Activated CD4-positive, alpha-beta T cell treated with anti-CD3 and anti-CD28 coated beads for 36 hours (primary cell): ENCODE results near the gene DIPK1A. TPM values are rescaled to one million over a fixed set of nuclear protein-coding genes. Genes with fewer than 3 reads are reported as not detected.

ENCODE experiments used
- ATAC-seq: fragments of 200-7000 bp; cut with Tn5 transposase; one replicate; pipeline ENCODE4 v1.10.0; 2021; ENCODE audit warnings: mild to moderate bottlenecking, moderate library complexity
- CTCF ChIA-PET: fragments of 350-600 bp; sonication (Branson Sonifier 250); formaldehyde crosslinking; loops from one replicate; lab custom pipeline; 2021; ENCODE audit warnings: antibody characterized with exemption; lab: Charles Lee
- POLR2A ChIA-PET: fragments of 350-600 bp; sonication (Branson Sonifier 250); formaldehyde crosslinking; loops from one replicate; lab custom pipeline; 2021; ENCODE audit warnings: antibody characterized with exemption, inconsistent platforms; lab: Charles Lee
- DNase-seq: peaks from one replicate; pipeline ENCODE4 v3.0.0-alpha.2; 2020
- H3K27ac Mint-ChIP-seq: one replicate; pipeline ENCODE4 v1.8.0; 2021; ENCODE audit warnings: mixed read lengths
- H3K27me3 Mint-ChIP-seq: one replicate; pipeline ENCODE4 v1.8.0; 2021; ENCODE audit warnings: mixed read lengths
- H3K36me3 Mint-ChIP-seq: one replicate; pipeline ENCODE4 v1.8.0; 2021; ENCODE audit warnings: low read depth, mixed read lengths
- H3K4me1 Mint-ChIP-seq: one replicate; pipeline ENCODE4 v1.8.0; 2021; ENCODE audit warnings: mixed read lengths
- H3K4me3 Mint-ChIP-seq: one replicate; pipeline ENCODE4 v1.8.0; 2021; ENCODE audit warnings: mild to moderate bottlenecking, moderate library complexity, mixed read lengths
- H3K9me3 Mint-ChIP-seq: one replicate; pipeline ENCODE4 v1.8.0; 2021; ENCODE audit warnings: low read depth, mixed read lengths
- intact Hi-C, 2 experiments: fragments of 100-400 bp; cut with DNase I in 1 of 2; cut with micrococcal nuclease in 1 of 2; formaldehyde crosslinking; loops; one replicate each; pipeline versions ENCODE4 v1.14.2 to v1.15.1; 2022 to 2024; cut with DNase I, micrococcal nuclease
- total RNA-seq, 2 experiments: library from RNA; stranded (reverse); gene quantifications; one replicate each; pipeline ENCODE4 v1.2.3, GENCODE V29; 2021

Gene DIPK1A
- total RNA-seq, 2 experiments from 2014 or later, result 6.1 to 6.5 TPM

GRCh38 chr1:92936865-92937264 is 24.4 kb downstream of the DIPK1A start:
- intact Hi-C loops, result no loop called here
- DNase-seq, result no peak
- peaks cover 50% of the 10 kb centered on the region for H3K4me1 Mint-ChIP-seq
- H3K36me3 Mint-ChIP-seq, result no peaks in the 10 kb centered on the region
- H3K27me3 Mint-ChIP-seq, result no peaks in the 10 kb centered on the region
- no peak overlapping the region for H3K4me3 Mint-ChIP-seq
- H3K27ac Mint-ChIP-seq, result no peak overlapping the region
- H3K9me3 Mint-ChIP-seq, result no peaks in the 10 kb centered on the region
- no peak for ATAC-seq
- ChIA-PET POLR2A (no interaction called here), CTCF (interaction anchor here (1.4 kb wide), 2 partner anchors 11 to 78 kb away, joined by 3 to 4 read pairs; no protein-coding TSS in a partner anchor)

GRCh38 chr1:92934395-92935378 is 26.6 kb downstream of the DIPK1A start:
- Mint-ChIP-seq H3K27ac (no peak overlapping the region), H3K4me3 (no peak overlapping the region), H3K9me3 (no peaks in the 10 kb centered on the region), H3K27me3 (no peaks in the 10 kb centered on the region), H3K4me1 (peaks cover 43% of the 10 kb centered on the region), H3K36me3 (no peaks in the 10 kb centered on the region)
- ATAC-seq (no peak), DNase-seq (no peak)
- CTCF ChIA-PET, result interaction anchor here (0.8 to 1.4 kb wide), 3 partner anchors 13 to 60 kb away, joined by 3 to 4 read pairs (median 4); no protein-coding TSS in a partner anchor
- POLR2A ChIA-PET, result no interaction called here
- intact Hi-C loops, result no loop called here

- Mint-ChIP-seq H3K27ac (no peak overlapping the region), H3K4me1 (peaks cover 52% of the 10 kb centered on the region), H3K9me3 (no peaks in the 10 kb centered on the region), H3K36me3 (no peaks in the 10 kb centered on the region), H3K27me3 (no peaks in the 10 kb centered on the region), H3K4me3 (no peak overlapping the region)
- DNase-seq (no peak), ATAC-seq (no peak)
- intact Hi-C loops, result no loop called here
- CTCF ChIA-PET, result interaction anchor here (0.6 to 1.0 kb wide), 2 partner anchors 13 kb away, joined by 3 read pairs; no protein-coding TSS in a partner anchor
- POLR2A ChIA-PET, result no interaction called here
These were observed 27.8 kb downstream of the DIPK1A start for GRCh38 chr1:92933459-92933858.

DNA sequence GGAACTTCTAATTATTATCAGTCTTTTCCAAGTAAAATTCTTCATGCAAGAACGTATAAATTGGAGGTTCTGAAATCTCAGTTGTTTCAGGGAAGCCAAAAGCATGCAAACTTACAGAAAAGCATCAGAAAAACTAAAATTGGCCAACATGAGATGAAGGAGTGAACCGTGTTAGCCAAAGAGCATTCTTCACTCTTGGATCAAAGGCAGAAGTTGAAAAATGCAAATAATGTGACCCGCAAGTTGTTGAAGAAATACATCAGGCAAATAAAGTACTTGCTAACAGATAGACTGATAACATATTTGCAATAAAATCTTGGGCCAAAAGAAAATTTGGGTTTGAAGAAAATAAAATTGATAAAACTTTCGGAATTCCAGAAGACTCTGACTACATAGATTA is 29.6 kb downstream of the DIPK1A start:
- H3K27me3 Mint-ChIP-seq, result no peaks in the 10 kb centered on the region
- ATAC-seq (no peak), DNase-seq (no peak)
- CTCF ChIA-PET, result interaction anchor here (1.2 kb wide), 1 partner anchor 48 kb away, joined by 4 read pairs; no protein-coding TSS in a partner anchor
- POLR2A ChIA-PET, result no interaction called here
- peaks cover 2% of the 10 kb centered on the region for H3K36me3 Mint-ChIP-seq
- H3K4me1 Mint-ChIP-seq, result peaks cover 48% of the 10 kb centered on the region
- intact Hi-C loops, result no loop called here
- no peaks in the 10 kb centered on the region for H3K9me3 Mint-ChIP-seq
- H3K27ac Mint-ChIP-seq, result no peak overlapping the region
- H3K4me3 Mint-ChIP-seq, result no peak overlapping the region

GRCh38 chr1:92929461-92929860 is 31.8 kb downstream of the DIPK1A start:
- no peak for DNase-seq

DNA sequence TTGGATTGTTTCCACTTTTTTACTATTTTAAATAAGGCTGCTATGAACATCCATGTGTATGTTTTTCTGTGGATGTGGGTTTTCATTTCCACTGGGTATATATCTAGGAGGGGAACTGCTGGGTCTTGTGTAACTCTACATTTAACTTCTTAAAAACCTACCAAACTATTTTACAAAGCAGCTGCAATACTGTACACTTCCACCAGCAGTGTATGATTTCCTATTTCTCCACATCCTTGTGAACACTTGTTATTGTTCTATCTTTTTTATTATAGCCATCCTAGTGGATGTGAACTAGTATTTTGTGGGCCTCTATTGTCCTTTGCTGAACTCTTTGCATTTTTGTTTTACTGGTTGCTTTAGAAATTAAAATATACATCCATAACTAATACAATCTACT is 33.4 kb downstream of the DIPK1A start:
- H3K9me3 Mint-ChIP-seq, result no peaks in the 10 kb centered on the region
- H3K27ac Mint-ChIP-seq, result no peak overlapping the region
- intact Hi-C loops, result no loop called here
- H3K27me3 Mint-ChIP-seq, result no peaks in the 10 kb centered on the region
- POLR2A ChIA-PET, result no interaction called here
- no peak overlapping the region for H3K4me3 Mint-ChIP-seq
- peaks cover 5% of the 10 kb centered on the region for H3K36me3 Mint-ChIP-seq
- ATAC-seq (no peak), DNase-seq (no peak)
- CTCF ChIA-PET, result interaction anchor here (0.7 to 1.3 kb wide), 3 partner anchors 14 to 191 kb away, joined by 3 to 4 read pairs (median 3); no protein-coding TSS in a partner anchor
- peaks cover 31% of the 10 kb centered on the region for H3K4me1 Mint-ChIP-seq

More at GRCh38 chr1:92929461-92929860, 31.8 kb downstream of the DIPK1A start:
- peak overlapping the region; percentile 32 for H3K27ac Mint-ChIP-seq
- POLR2A ChIA-PET, result no interaction called here
- H3K27me3 Mint-ChIP-seq, result no peaks in the 10 kb centered on the region
- no peak overlapping the region for H3K4me3 Mint-ChIP-seq
- peak; percentile 30 for ATAC-seq
- intact Hi-C loops, result loop anchor here in 1 of 2 experiments (1.0 kb wide), 1 partner anchor 31 kb away; no protein-coding TSS in a partner anchor
- H3K36me3 Mint-ChIP-seq, result peaks cover 4% of the 10 kb centered on the region
- no peaks in the 10 kb centered on the region for H3K9me3 Mint-ChIP-seq
- CTCF ChIA-PET, result interaction anchor here (1.1 to 1.4 kb wide), 5 partner anchors 11 to 70 kb away, joined by 3 to 6 read pairs (median 5); no protein-coding TSS in a partner anchor
- peaks cover 37% of the 10 kb centered on the region for H3K4me1 Mint-ChIP-seq

- Mint-ChIP-seq H3K36me3 (peaks cover 5% of the 10 kb centered on the region), H3K27ac (no peak overlapping the region), H3K4me1 (peaks cover 27% of the 10 kb centered on the region), H3K9me3 (no peaks in the 10 kb centered on the region), H3K4me3 (no peak overlapping the region), H3K27me3 (no peaks in the 10 kb centered on the region)
- DNase-seq (no peak), ATAC-seq (no peak)
- CTCF ChIA-PET, result interaction anchor here (0.6 to 1.9 kb wide), 8 partner anchors 11 to 68 kb away, joined by 3 to 8 read pairs (median 3); no protein-coding TSS in a partner anchor
- intact Hi-C loops, result no loop called here
- POLR2A ChIA-PET, result no interaction called here
These were observed 34.4 kb downstream of the DIPK1A start for GRCh38 chr1:92926873-92927272.

- Mint-ChIP-seq H3K36me3 (peaks cover 14% of the 10 kb centered on the region), H3K4me3 (no peak overlapping the region), H3K27me3 (no peaks in the 10 kb centered on the region), H3K4me1 (peaks cover 14% of the 10 kb centered on the region), H3K27ac (no peak overlapping the region), H3K9me3 (peaks cover 8% of the 10 kb centered on the region)
- ATAC-seq (no peak), DNase-seq (no peak)
- CTCF ChIA-PET, result interaction anchor here (1.0 to 1.5 kb wide), 4 partner anchors 15 to 70 kb away, joined by 3 to 7 read pairs (median 3); no protein-coding TSS in a partner anchor
- POLR2A ChIA-PET, result no interaction called here
- intact Hi-C loops, result no loop called here
These were observed 36.8 kb downstream of the DIPK1A start for GRCh38 chr1:92924501-92924900.

DNA sequence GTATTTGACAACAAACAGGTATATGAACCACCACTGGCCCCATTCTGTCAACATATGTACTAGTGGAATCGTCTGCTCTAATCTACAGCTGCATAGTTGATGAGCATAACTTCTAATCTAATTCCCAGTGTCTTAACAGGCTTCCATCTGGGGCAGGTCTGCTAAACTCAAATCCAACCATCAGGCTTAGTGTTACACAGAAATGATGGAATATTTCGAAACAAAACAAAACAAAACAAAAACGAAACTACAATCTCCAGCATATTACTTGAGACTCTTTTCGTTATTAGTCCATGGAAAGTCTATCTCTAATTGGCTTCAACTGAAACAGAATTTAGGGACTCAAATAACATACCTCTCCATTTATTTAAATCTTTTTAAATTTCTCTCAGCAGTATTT is 37.6 kb downstream of the DIPK1A start:
- no peak overlapping the region for H3K4me3 Mint-ChIP-seq
- peaks cover 8% of the 10 kb centered on the region for H3K9me3 Mint-ChIP-seq
- H3K27ac Mint-ChIP-seq, result no peak overlapping the region
- DNase-seq (no peak), ATAC-seq (no peak)
- intact Hi-C loops, result no loop called here
- no peaks in the 10 kb centered on the region for H3K27me3 Mint-ChIP-seq
- POLR2A ChIA-PET, result no interaction called here
- CTCF ChIA-PET, result interaction anchor here (1.3 to 1.5 kb wide), 2 partner anchors 11 to 65 kb away, joined by 4 to 9 read pairs; no protein-coding TSS in a partner anchor
- peaks cover 17% of the 10 kb centered on the region for H3K36me3 Mint-ChIP-seq
- peaks cover 7% of the 10 kb centered on the region for H3K4me1 Mint-ChIP-seq

DNA sequence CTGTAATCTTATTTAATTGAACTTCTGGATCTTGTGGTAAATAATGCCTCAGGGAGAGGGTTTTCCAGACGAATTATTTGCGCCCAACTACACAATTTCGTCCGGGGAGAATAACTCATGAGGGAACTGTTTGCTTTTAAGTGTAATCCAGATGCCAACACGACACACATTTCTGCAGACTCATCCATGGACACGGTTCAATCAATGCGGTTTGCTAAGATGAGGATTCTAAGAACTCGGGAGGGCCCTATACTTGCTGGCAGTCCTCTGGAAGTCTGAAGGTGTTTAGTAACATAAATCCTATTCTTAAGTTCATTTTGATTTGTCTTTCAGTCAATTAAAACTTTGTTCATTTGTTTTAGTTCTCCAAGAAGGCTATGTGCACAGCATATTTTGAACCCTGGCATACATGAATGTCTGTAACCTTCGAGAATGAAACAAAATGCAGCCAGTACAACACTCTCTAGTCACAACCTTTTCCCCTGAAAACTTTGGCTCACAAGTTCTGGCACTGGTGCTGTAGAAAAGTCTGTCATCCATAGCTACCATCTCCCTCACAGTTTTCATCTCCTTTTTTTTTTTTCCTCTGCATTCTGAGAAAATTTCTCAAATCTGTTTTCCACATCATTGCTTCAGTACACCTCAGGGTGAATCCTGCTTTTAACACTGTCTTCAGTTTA is 38.8 kb downstream of the DIPK1A start:
- ATAC-seq, result no peak
- Mint-ChIP-seq H3K9me3 (peaks cover 8% of the 10 kb centered on the region), H3K36me3 (peaks cover 16% of the 10 kb centered on the region), H3K4me1 (peaks cover 4% of the 10 kb centered on the region), H3K27me3 (no peaks in the 10 kb centered on the region), H3K27ac (no peak overlapping the region), H3K4me3 (no peak overlapping the region)
- POLR2A ChIA-PET, result no interaction called here
- intact Hi-C loops, result no loop called here
- CTCF ChIA-PET, result interaction anchor here (0.6 to 1.5 kb wide), 5 partner anchors 10 to 80 kb away, joined by 3 to 9 read pairs (median 4); no protein-coding TSS in a partner anchor
- DNase-seq, result no peak
